ENCODE data around the gene PDE4D.
A peak's percentile ranks its signal among the peaks of the same experiment; 100 is the strongest.

Gene PDE4D

GRCh38 chr5:59661311-59661710, 232.2 kb downstream of the PDE4D start:
- no peak for TF ChIP-seq ZFX (IDR thresholded peaks at IDR 0.05; ENCODE audit: borderline replicate concordance)
- TF ChIP-seq, protein P1, sequence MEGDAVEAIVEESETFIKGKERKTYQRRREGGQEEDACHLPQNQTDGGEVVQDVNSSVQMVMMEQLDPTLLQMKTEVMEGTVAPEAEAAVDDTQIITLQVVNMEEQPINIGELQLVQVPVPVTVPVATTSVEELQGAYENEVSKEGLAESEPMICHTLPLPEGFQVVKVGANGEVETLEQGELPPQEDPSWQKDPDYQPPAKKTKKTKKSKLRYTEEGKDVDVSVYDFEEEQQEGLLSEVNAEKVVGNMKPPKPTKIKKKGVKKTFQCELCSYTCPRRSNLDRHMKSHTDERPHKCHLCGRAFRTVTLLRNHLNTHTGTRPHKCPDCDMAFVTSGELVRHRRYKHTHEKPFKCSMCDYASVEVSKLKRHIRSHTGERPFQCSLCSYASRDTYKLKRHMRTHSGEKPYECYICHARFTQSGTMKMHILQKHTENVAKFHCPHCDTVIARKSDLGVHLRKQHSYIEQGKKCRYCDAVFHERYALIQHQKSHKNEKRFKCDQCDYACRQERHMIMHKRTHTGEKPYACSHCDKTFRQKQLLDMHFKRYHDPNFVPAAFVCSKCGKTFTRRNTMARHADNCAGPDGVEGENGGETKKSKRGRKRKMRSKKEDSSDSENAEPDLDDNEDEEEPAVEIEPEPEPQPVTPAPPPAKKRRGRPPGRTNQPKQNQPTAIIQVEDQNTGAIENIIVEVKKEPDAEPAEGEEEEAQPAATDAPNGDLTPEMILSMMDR (IDR thresholded peaks at IDR 0.05) = no peak
- peak overlapping the region; percentile 13 for H3K27ac ChIP-seq

DNA sequence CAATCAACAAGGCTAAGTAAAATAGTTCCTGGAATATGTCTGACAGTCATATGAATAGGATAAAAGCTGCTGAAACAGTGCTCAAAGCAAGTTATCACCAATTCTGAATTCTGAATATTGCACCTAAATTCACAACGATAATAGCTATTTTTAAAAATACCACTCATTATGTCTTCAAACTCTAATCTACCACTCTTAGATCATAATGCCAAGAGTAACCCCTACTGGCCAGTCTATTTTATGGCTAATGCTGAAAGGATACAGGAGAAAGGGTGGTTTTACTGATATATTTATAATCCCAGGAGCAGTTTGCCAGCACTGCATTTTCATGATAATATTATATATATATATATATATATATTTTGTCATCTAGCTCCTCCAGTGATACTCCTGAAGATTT, 232.8 kb downstream of the PDE4D start:
- no peak overlapping the region for H3K27ac ChIP-seq
- no peak for TF ChIP-seq ZFX (IDR thresholded peaks at IDR 0.05; ENCODE audit: borderline replicate concordance)
- TF ChIP-seq, protein P1 (IDR thresholded peaks at IDR 0.05) = no peak; the same call in 1 of the 2 replicates

GRCh38 chr5:59656351-59657254, 236.9 kb downstream of the PDE4D start:
- TF ChIP-seq ZFX (IDR thresholded peaks at IDR 0.05; ENCODE audit: borderline replicate concordance) = no peak
- TF ChIP-seq, protein P1 (IDR thresholded peaks at IDR 0.05) = no peak
- H3K27ac ChIP-seq = no peak overlapping the region

- TF ChIP-seq, protein P1 (IDR thresholded peaks at IDR 0.05) = no peak
- no peak for TF ChIP-seq ZFX (IDR thresholded peaks at IDR 0.05; ENCODE audit: borderline replicate concordance)
- no peak overlapping the region for H3K27ac ChIP-seq
Measured at GRCh38 chr5:59655693-59656309, 237.7 kb downstream of the PDE4D start.

DNA sequence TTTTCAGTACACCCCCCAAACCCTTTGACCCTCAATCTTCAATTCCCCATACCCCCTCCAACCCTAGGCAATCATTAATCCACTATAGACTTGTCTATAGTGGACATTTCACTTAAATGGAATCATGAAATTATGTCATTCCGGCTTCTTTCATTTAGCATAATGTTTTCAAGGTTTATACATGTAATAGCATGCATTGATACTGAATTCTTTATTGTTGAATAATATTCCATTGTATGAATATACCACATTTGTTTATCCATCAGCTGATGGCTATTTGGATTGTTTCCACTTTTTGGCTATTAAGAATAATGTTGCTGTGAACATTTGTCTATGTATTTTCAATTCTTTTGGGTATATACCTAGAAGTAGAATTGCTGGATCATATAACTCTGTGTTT, 238.8 kb downstream of the PDE4D start:
- TF ChIP-seq, protein P1 (IDR thresholded peaks at IDR 0.05) = no peak
- TF ChIP-seq ZFX (IDR thresholded peaks at IDR 0.05; ENCODE audit: borderline replicate concordance) = no peak
- H3K27ac ChIP-seq = no peak overlapping the region

GRCh38 chr5:59652449-59652848, 241.1 kb downstream of the PDE4D start:
- TF ChIP-seq, protein P1 (IDR thresholded peaks at IDR 0.05) = no peak
- TF ChIP-seq ZFX (IDR thresholded peaks at IDR 0.05; ENCODE audit: borderline replicate concordance) = no peak
- H3K27ac ChIP-seq = no peak overlapping the region

All from 22Rv1 (cell line).